Endothelial cell of umbilical vein (primary cell): Measurements from ENCODE around the gene C4orf50. TPM values are rescaled to one million over a fixed set of nuclear protein-coding genes. Genes with fewer than 3 reads are reported as not detected.
A peak's percentile ranks its signal among the peaks of the same experiment; 100 is the strongest.

ENCODE experiments used
- BruUV-seq: library from RNA; stranded (reverse); fragments of 400-500 nt; replicated peaks from 2 replicates; lab custom pipeline; 2021; lab: Mats Ljungman, UMichigan
- CTCF ChIA-PET: fragments of 300-600, 350-600 bp; sonication (Branson Sonifier 250); formaldehyde crosslinking; loops from one replicate; lab custom pipeline; 2021; ENCODE audit warnings: antibody characterized with exemption, inconsistent platforms; lab: Charles Lee
- POLR2A ChIA-PET: fragments of 300-600, 350-600 bp; sonication (Branson Sonifier 250); formaldehyde crosslinking; loops from one replicate; lab custom pipeline; 2021; ENCODE audit warnings: antibody characterized with exemption, inconsistent platforms; lab: Charles Lee
- DNase-seq: peaks from one replicate; pipeline ENCODE4 v3.0.0-alpha.2; 2011; ENCODE audit warnings: low read depth, low spot score
- FAIRE-seq: peaks from 2 replicates; lab custom pipeline; 2011; peaks lifted over from hg19 to GRCh38; lab: Jason Lieb, UNC
- H2AFZ ChIP-seq: 2 replicates; pipeline ENCODE4 v1.6.0; 2012; ENCODE audit warnings: low read depth, low read length, control low read depth, inconsistent platforms
- H3K27ac ChIP-seq: 2 replicates; pipeline ENCODE4 v1.5.1; 2011; ENCODE audit warnings: low read depth, mild to moderate bottlenecking, control low read depth, low read length, moderate library complexity; ENCODE audit not compliant: insufficient read depth
- H3K27me3 ChIP-seq, 2 experiments: 2 replicates each; pipeline versions ENCODE4 v1.6.0 to v1.6.1; 2011; ENCODE audit warnings: low read length in 2 of 2, mixed read lengths in 1 of 2; ENCODE audit not compliant: control insufficient read depth in 2 of 2, insufficient read depth in 2 of 2
- H3K36me3 ChIP-seq, 2 experiments: 2 replicates in 1 of 2; 3 replicates in 1 of 2; pipeline ENCODE4 v1.5.1; 2011; ENCODE audit warnings: low read length in 2 of 2, mild to moderate bottlenecking in 1 of 2, moderate library complexity in 1 of 2; ENCODE audit not compliant: control insufficient read depth in 2 of 2, insufficient read depth in 2 of 2; ENCODE audit errors: extremely low read depth in 1 of 2
- H3K4me1 ChIP-seq: 3 replicates; pipeline ENCODE4 v1.5.1; 2011; ENCODE audit warnings: mild to moderate bottlenecking, low read length; ENCODE audit not compliant: control insufficient read depth, insufficient read depth; ENCODE audit errors: extremely low read depth
- H3K4me2 ChIP-seq: 2 replicates; pipeline ENCODE4 v1.6.1; 2011; ENCODE audit warnings: low read length, control low read depth, mixed read lengths; ENCODE audit not compliant: insufficient read depth
- H3K4me3 ChIP-seq, 3 experiments: fragments of 200-600 bp in 1 of 3; sonication (generic), shearing (Covaris generic) in 1 of 3; replicated peaks in 1 of 3; 2 replicates each; pipeline ENCODE4 v1.5.1; 2011 to 2016; ENCODE audit warnings: control low read depth in 3 of 3, low read length in 3 of 3, mild to moderate bottlenecking in 2 of 3, inconsistent platforms in 1 of 3, low read depth in 1 of 3, moderate library complexity in 1 of 3; ENCODE audit not compliant: insufficient read depth in 1 of 3
- H3K79me2 ChIP-seq: 2 replicates; pipeline ENCODE4 v1.6.0; 2012; ENCODE audit warnings: low read length, inconsistent platforms; ENCODE audit not compliant: control insufficient read depth, insufficient read depth
- H3K9ac ChIP-seq: replicated peaks from 2 replicates; pipeline ENCODE3; 2011; ENCODE audit warnings: low read length, control low read depth; ENCODE audit not compliant: insufficient read depth; ENCODE audit errors: extremely low read depth
- H3K9me1 ChIP-seq: replicated peaks from 3 replicates; pipeline ENCODE4 v1.6.0; 2011; ENCODE audit warnings: mild to moderate bottlenecking, low read length; ENCODE audit not compliant: control insufficient read depth, insufficient read depth; ENCODE audit errors: extremely low read depth
- H3K9me3 ChIP-seq: replicated peaks from 2 replicates; pipeline ENCODE4 v1.5.1; 2012; ENCODE audit warnings: low read length, inconsistent platforms; ENCODE audit not compliant: control insufficient read depth, insufficient read depth
- H4K20me1 ChIP-seq: replicated peaks from 2 replicates; pipeline ENCODE3; 2011; ENCODE audit warnings: mild to moderate bottlenecking, low read length; ENCODE audit not compliant: control insufficient read depth, insufficient read depth; ENCODE audit errors: extremely low read depth
- FOS ChIP-seq: IDR thresholded peaks from 2 replicates; pipeline ENCODE4 v1.6.1; 2011; ENCODE audit warnings: mild to moderate bottlenecking, low read length, moderate library complexity, borderline replicate concordance; ENCODE audit not compliant: insufficient read depth
- GATA2 ChIP-seq: IDR thresholded peaks from 2 replicates; pipeline ENCODE4 v1.7.0; 2011; ENCODE audit warnings: low read depth, mild to moderate bottlenecking, moderate library complexity, mixed read lengths, low read length; ENCODE audit not compliant: insufficient read length, insufficient read depth
- MAX ChIP-seq: IDR thresholded peaks from 2 replicates; pipeline ENCODE4 v1.6.1; 2011; ENCODE audit not compliant: insufficient read depth, insufficient read length
- MYC ChIP-seq: IDR thresholded peaks from one replicate; pipeline ENCODE4 v1.6.1; 2011; ENCODE audit warnings: mild to moderate bottlenecking, low read depth, low read length
- POLR2A ChIP-seq: IDR thresholded peaks from 2 replicates; pipeline ENCODE4 v1.6.1; 2012; ENCODE audit warnings: low read depth, mild to moderate bottlenecking, control low read depth, low read length
- POLR2AphosphoS5 ChIP-seq: IDR thresholded peaks from 2 replicates; pipeline ENCODE4 v1.6.1; 2012; ENCODE audit warnings: low read depth, mild to moderate bottlenecking, control low read depth, low read length, moderate library complexity; ENCODE audit not compliant: insufficient read depth
- dilution Hi-C: fragments of 300-500 bp; cut with MboI; formaldehyde crosslinking; loops from one replicate; pipeline ENCODE4 v1.15.0; 2019; ENCODE audit warnings: low sequenced_read_pairs; ENCODE audit not compliant: extremely low pct_ligation_motif_present
- intact Hi-C: fragments of 100-400 bp; cut with micrococcal nuclease; formaldehyde crosslinking; loops from one replicate; pipeline ENCODE4 v1.10.0; 2022
- polyA plus RNA-seq, 4 experiments: library from polyadenylated mRNA; depleted of rRNA in 3 of 4; stranded (reverse) in 3 of 4; unstranded in 1 of 4; fragments of >200 nt; gene quantifications; 2 replicates each; pipeline versions ENCODE4 v1.2.1 to v1.2.3, GENCODE V29; 2011 to 2012; ENCODE audit warnings: missing spikeins in 1 of 4
- total RNA-seq: library from RNA; stranded (reverse); gene quantifications from 2 replicates; pipeline ENCODE4 v1.2.3, GENCODE V29; 2021

C4orf50 gene
- total and polyA plus RNA-seq, 2 donors (not counting 3 experiments of a cell fraction or from before 2014, with no cell fraction given): not detected

GRCh38 chr4:5956285-5957021 is 61.8 kb downstream of the C4orf50 start:
- peak; percentile 39 for DNase-seq
- Histone ChIP-seq H3K27ac (no peak overlapping the region), H3K9ac (no peak overlapping the region), H3K4me3 (no peak overlapping the region), H3K36me3 (no peaks in the 10 kb centered on the region), H3K9me3 (no peaks in the 10 kb centered on the region), H3K9me1 (no peaks in the 10 kb centered on the region), H2AFZ (no peak overlapping the region), H3K79me2 (no peaks in the 10 kb centered on the region), H3K4me1 (peaks cover 6% of the 10 kb centered on the region), H3K27me3 (no peaks in the 10 kb centered on the region), H4K20me1 (no peaks in the 10 kb centered on the region), H3K4me2 (no peak overlapping the region)
- intact Hi-C loops: no loop called here
- ChIA-PET CTCF (interaction anchor here (1.2 kb wide), 1 partner anchor 42 kb away, joined by 5 read pairs; no protein-coding TSS in a partner anchor), POLR2A (no interaction called here)
- no peak for TF ChIP-seq MYC
- TF ChIP-seq POLR2A: no peak
- TF ChIP-seq MAX: no peak
- TF ChIP-seq POLR2AphosphoS5: no peak
- no peak for TF ChIP-seq GATA2
- dilution Hi-C loops: no loop called here
- peak; percentile 77 for FAIRE-seq
- no TSS peak for BruUV-seq

- no peak for FAIRE-seq
- dilution Hi-C loops: no loop called here
Observed at GRCh38 chr4:5955856-5956255, 62.4 kb downstream of the C4orf50 start.

More at GRCh38 chr4:5955856-5956255, 62.4 kb downstream of the C4orf50 start:
- no peak overlapping the region for H3K4me3 ChIP-seq
- H3K4me1 ChIP-seq: peaks cover 6% of the 10 kb centered on the region
- no peaks in the 10 kb centered on the region for H3K79me2 ChIP-seq
- no peak for DNase-seq
- no peaks in the 10 kb centered on the region for H3K9me1 ChIP-seq
- POLR2A ChIA-PET: no interaction called here
- no TSS peak for BruUV-seq
- no peaks in the 10 kb centered on the region for H3K36me3 ChIP-seq
- no peak overlapping the region for H3K27ac ChIP-seq
- no peaks in the 10 kb centered on the region for H3K27me3 ChIP-seq
- no peak overlapping the region for H3K9ac ChIP-seq
- TF ChIP-seq MYC (no peak), FOS (no peak)
- H3K9me3 ChIP-seq: no peaks in the 10 kb centered on the region
- no peak overlapping the region for H2AFZ ChIP-seq
- H4K20me1 ChIP-seq: no peaks in the 10 kb centered on the region
- CTCF ChIA-PET: interaction anchor here (1.2 kb wide), 1 partner anchor 42 kb away, joined by 5 read pairs; no protein-coding TSS in a partner anchor
- H3K4me2 ChIP-seq: no peak overlapping the region
- intact Hi-C loops: no loop called here
